GM23248 (cell line): Measurements from ENCODE around the gene SSX2IP.

ENCODE experiments used
- EZH2 ChIP-seq: fragments of 200-600 bp; sonication (generic); IDR thresholded peaks from 2 replicates; pipeline ENCODE4 v1.6.1; 2018; ENCODE audit warnings: antibody characterized with exemption, mild to moderate bottlenecking; ENCODE audit not compliant: insufficient read depth, poor library complexity, severe bottlenecking
- EZH2phosphoT487 ChIP-seq: fragments of 200-600 bp; sonication (generic); IDR thresholded peaks from 2 replicates; pipeline ENCODE4 v1.6.1; 2018; ENCODE audit warnings: antibody characterized with exemption, moderate library complexity, mild to moderate bottlenecking, low read depth; ENCODE audit not compliant: insufficient read depth

DNA sequence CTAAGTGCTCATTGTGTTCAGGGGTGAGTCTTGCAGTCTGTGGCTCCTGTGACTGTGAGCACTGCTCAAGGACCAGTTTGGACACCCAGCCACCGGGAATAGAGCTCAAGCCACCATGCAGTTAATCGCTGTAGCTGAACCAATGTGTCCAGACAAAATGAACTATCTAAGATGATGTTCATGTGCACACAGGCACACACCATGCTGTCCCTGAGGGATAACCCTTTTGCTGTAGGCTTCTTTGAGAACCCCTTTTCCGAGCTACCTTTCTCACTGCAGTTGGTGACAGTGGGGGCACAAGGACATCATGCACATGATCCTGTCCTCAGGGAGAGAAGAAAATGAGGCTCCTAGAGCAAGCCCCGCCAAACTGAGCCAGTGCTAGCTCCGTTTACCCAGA is 65.4 kb downstream of the SSX2IP start:
- TF ChIP-seq EZH2 (no peak), EZH2phosphoT487 (no peak)
